GM12873 (cell line): Measurements from ENCODE around the gene CHN2.

Experiments
- CTCF ChIP-seq: IDR thresholded peaks from 2 replicates; pipeline ENCODE4 v1.5.1; 2012; ENCODE audit warnings: low read depth, mild to moderate bottlenecking, moderate library complexity, low read length, control low read depth; ENCODE audit not compliant: insufficient read depth; ENCODE audit errors: missing control alignments

Gene CHN2

GRCh38 chr7:29308424-29308823 is 113.8 kb downstream of the CHN2 start:
- no peak for TF ChIP-seq CTCF

GRCh38 chr7:29309041-29309854 is 114.7 kb downstream of the CHN2 start:
- TF ChIP-seq CTCF: no peak

GRCh38 chr7:29310625-29311024 is 116.0 kb downstream of the CHN2 start:
- TF ChIP-seq CTCF: no peak

- TF ChIP-seq CTCF: no peak
These were observed 116.7 kb downstream of the CHN2 start for GRCh38 chr7:29311314-29311713.

- no peak for TF ChIP-seq CTCF
These were observed 119.6 kb downstream of the CHN2 start for GRCh38 chr7:29314148-29314547.

GRCh38 chr7:29315122-29315891 is 120.7 kb downstream of the CHN2 start:
- TF ChIP-seq CTCF: no peak

GRCh38 chr7:29315892-29316270 is 121.3 kb downstream of the CHN2 start:
- TF ChIP-seq CTCF: no peak
